ENCODE results near the gene GAPDHS.

DNA sequence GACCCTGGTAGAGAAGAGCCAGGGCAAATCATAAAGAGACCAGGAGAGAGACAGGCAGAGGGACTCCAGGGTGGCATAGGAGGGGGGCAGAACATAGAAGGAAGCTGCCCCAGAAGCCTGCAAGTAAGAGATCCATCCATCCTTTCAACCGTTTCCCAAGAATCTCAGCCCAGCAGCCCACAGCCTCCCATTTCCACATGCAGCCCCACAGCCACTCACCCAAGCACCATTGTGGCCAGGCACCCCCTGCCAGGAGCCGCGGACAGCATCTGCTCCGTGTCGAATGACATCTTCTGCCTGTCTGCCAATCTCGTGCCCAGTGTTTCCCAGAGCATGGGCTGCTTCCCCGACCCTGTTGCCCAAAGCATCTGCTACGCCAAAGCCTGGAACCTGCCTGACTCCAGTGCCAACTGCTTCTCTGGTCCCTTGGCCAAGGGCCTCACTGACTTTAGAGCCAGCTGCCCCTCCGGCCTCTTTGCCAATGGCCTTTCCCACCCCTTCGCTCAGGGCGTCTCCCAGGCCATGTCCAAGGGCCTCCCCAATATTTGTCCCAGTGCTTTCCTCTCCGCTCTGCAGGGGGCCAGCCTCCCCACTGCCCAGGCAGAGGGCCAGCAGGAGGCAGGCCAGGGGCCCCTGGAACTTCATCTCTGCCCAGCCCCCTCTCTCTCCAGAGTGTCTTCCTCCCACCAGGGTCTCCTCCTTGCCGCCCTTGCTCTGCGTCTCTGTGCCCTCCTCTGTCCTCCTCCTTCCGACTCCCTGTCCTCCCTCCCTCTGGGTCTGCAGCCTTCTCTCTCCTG lies 20.2 kb upstream of the GAPDHS start:
- TF ChIP-seq, protein P1, sequence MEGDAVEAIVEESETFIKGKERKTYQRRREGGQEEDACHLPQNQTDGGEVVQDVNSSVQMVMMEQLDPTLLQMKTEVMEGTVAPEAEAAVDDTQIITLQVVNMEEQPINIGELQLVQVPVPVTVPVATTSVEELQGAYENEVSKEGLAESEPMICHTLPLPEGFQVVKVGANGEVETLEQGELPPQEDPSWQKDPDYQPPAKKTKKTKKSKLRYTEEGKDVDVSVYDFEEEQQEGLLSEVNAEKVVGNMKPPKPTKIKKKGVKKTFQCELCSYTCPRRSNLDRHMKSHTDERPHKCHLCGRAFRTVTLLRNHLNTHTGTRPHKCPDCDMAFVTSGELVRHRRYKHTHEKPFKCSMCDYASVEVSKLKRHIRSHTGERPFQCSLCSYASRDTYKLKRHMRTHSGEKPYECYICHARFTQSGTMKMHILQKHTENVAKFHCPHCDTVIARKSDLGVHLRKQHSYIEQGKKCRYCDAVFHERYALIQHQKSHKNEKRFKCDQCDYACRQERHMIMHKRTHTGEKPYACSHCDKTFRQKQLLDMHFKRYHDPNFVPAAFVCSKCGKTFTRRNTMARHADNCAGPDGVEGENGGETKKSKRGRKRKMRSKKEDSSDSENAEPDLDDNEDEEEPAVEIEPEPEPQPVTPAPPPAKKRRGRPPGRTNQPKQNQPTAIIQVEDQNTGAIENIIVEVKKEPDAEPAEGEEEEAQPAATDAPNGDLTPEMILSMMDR (IDR thresholded peaks at IDR 0.05; ENCODE audit: poor library complexity): no peak
- no peak for TF ChIP-seq EZH2phosphoT487 (IDR thresholded peaks at IDR 0.05; ENCODE audit: low read depth, severe bottlenecking, unreplicated experiment)

Measured in hepatocyte (in vitro differentiated cells).